PC-3 (cell line): ENCODE measurements around the gene HMGB4.

Experiments
- CTCF ChIP-seq: fragments of 300-600 bp; sonication (generic); conservative IDR thresholded peaks from 2 replicates; pipeline ENCODE4 v1.5.1; 2017; ENCODE audit warnings: antibody characterized with exemption, low read depth, mild to moderate bottlenecking, low read length
- EZH2phosphoT487 ChIP-seq: fragments of 300-600 bp; sonication (generic); IDR thresholded peaks from 2 replicates; pipeline ENCODE4 v1.6.1; 2018; ENCODE audit warnings: mild to moderate bottlenecking, antibody characterized with exemption, low read length, borderline replicate concordance

- TF ChIP-seq CTCF (no peak), EZH2phosphoT487 (no peak)
Measured at GRCh38 chr1:33824321-33824720, 39.6 kb upstream of the HMGB4 start.
